ENCODE data around the gene DNAJA4. TPM values are rescaled to one million over a fixed set of nuclear protein-coding genes. Genes with fewer than 3 reads are reported as not detected.

Gene DNAJA4
- total RNA-seq (2014; rRNA removed; shearing (Covaris generic)), result not detected in 2 replicates

GRCh38 chr15:78264304-78265136 lies at the start of gene DNAJA4:
Gene DNAJA4, plus strand, starts transcription at chr15:78264562. Its CDS starts 202 bp downstream, at chr15:78264764.
- no peak for DNase-seq (ENCODE audit: low spot score)

GRCh38 chr15:78216276-78217104 lies 47.9 kb upstream of the DNAJA4 start:
- peak; percentile 97 for DNase-seq (ENCODE audit: low spot score)

DNA sequence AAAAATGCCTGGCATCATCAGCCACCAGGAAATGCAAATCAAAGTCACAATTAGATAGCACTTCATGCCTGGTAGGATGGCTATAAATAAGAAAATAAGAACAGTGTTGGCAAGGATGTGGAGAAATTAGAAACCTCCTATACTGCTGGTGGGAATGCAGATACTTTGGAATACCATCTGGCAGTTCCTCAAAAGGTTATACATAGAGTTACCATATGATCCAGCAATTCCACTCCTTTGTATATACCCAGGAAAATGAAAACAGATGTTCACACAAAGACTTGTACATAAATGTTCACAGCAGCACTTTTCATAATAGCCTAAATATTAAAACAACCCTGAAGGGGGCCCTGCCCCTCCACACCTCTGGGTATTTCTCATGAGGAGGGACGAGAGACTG lies 43.6 kb upstream of the DNAJA4 start:
- DNase-seq (ENCODE audit: low spot score), result no peak

- DNase-seq (ENCODE audit: low spot score), result no peak
Measured at GRCh38 chr15:78222745-78223395, 41.5 kb upstream of the DNAJA4 start.

GRCh38 chr15:78223396-78224022 lies 40.9 kb upstream of the DNAJA4 start:
- DNase-seq (ENCODE audit: low spot score), result no peak

GRCh38 chr15:78224023-78224411 lies 40.3 kb upstream of the DNAJA4 start:
- DNase-seq (ENCODE audit: low spot score), result no peak

GRCh38 chr15:78225783-78226541 lies 38.4 kb upstream of the DNAJA4 start:
- no peak for DNase-seq (ENCODE audit: low spot score)

GRCh38 chr15:78228356-78228996 lies 35.9 kb upstream of the DNAJA4 start:
- DNase-seq (ENCODE audit: low spot score), result no peak

GRCh38 chr15:78229431-78230406 lies 34.6 kb upstream of the DNAJA4 start:
- no peak for DNase-seq (ENCODE audit: low spot score)

- no peak for DNase-seq (ENCODE audit: low spot score)
Measured at GRCh38 chr15:78232951-78233350, 31.4 kb upstream of the DNAJA4 start.

DNA sequence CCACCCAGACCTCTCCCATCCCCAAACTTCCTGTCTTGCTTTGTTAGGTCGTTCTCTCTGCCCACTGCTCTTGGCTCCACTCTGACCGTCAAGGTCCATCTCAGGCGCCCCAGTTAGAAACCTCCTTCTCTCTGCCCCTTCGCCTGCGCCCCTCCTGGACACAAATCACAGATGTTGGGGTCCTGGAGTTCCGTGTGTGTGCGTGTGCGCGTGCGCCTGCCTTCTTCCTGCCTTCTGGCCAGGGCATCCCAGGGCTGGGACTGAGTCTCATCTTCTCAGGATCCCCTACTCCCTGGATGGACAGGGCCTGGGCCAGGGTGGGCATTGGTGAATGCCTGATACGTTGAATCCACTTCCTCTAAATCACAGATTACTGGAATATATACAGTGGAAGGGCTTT lies 30.9 kb upstream of the DNAJA4 start:
- no peak for DNase-seq (ENCODE audit: low spot score)

DNA sequence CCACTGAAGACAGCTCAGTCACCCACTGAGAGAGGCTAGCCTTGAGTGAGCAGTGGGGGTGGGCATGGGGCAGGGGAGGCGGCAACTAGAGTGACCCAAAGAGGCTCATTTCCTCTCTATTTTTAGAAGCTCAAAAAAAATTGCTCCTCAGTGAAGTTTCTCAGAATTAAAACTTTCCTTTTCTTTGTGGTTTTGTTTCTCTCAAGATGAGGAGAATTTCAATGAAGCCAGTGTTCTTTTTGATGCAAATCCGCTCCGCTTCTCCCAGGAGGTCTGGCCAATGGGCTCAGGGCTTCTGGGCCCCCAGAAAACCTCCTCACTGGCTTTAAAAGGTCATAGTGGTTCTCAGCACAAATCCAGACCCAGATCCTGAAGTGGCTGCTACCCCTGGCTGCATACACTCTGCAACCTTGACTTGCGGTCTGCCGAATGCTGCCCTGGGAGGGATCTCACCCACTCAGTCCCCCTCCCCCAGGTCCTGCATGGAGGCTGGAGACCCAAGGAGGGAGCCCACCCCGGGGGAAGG lies 29.8 kb upstream of the DNAJA4 start, which contains the start of gene ACSBG1:
ACSBG1 (minus strand) TSS at position 51 of the 526 bp plus-strand sequence. CDS start 64 bp downstream, outside the sequence.
- no peak for DNase-seq (ENCODE audit: low spot score)

- no peak for DNase-seq (ENCODE audit: low spot score)
Measured at GRCh38 chr15:78236491-78236890, 27.9 kb upstream of the DNAJA4 start.

- no peak for DNase-seq (ENCODE audit: low spot score)
Measured at GRCh38 chr15:78237146-78237545, 27.2 kb upstream of the DNAJA4 start.

DNA sequence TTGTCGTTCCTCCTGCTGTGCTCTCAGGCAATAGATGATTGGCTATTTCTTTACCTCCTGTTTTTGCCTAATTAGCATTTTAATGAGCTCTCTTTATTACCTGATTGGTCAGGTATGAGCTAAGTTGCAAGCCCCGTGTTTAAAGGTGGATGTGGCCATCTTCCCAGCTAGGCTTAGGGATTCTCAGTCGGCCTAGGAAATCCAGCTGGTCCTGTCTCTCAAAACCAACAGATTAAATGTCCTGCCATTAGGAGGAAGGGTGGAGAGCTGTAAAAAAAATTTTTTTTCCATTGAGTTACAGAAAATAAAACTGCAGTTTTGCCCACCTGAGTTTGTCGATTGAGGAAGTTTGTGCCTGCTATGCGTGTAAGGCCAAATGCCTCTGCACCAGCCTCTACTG lies 24.6 kb upstream of the DNAJA4 start:
- DNase-seq (ENCODE audit: low spot score), result no peak

GRCh38 chr15:78241017-78241416 lies 23.3 kb upstream of the DNAJA4 start:
- DNase-seq (ENCODE audit: low spot score), result peak; percentile 64

GRCh38 chr15:78242128-78242527 lies 22.2 kb upstream of the DNAJA4 start:
- DNase-seq (ENCODE audit: low spot score), result no peak

DNA sequence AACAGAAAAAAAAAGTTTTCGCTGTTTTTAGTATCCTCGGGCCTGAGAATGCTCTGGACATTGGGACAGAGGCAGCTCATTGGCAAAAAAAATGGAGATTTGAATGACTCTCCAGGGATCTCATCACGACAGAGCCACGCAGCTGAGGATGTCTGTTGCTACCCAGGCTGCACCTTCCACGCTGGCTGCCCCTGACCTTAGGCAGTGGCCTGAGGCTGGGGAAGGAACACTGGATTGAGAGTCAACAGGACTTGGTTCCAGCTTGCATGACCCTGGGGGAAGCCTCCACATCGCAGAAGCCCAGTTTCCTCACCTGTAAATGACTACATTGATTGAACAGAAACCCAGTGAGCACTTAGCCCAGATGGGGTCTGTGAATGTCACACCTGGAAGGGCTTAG lies 21.3 kb upstream of the DNAJA4 start:
- no peak for DNase-seq (ENCODE audit: low spot score)

- no peak for DNase-seq (ENCODE audit: low spot score)
Measured at GRCh38 chr15:78243491-78243941, 20.8 kb upstream of the DNAJA4 start.

Data from H4 (cell line).